Right kidney (tissue), 1 donor: ENCODE results near the gene NTN1.

Experiments used
- DNase-seq: peaks from one replicate; pipeline ENCODE4 v3.0.0-alpha.2; 2016

Gene NTN1

DNA sequence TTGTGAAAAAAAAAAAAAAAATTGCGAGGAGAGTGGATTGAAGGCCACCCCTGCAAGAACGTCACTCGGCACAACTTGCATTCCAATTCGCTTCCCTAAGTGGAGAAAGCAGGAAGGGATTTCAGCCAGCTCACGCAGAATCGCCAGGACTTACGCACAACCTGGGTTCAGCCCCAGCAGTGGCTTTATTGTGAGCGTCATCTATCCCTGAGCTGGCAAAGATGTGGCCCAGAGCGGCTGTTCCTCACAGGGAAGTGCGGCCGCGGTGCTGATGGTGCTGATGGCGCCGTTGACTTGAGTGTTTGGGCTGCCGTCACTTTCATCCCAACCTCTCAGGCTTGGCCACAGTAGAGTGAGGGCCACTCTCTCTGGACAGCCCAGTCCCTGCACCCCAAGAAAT, 197.6 kb downstream of the NTN1 start:
- no peak for DNase-seq

GRCh38 chr17:9219631-9220397, 198.5 kb downstream of the NTN1 start:
- no peak for DNase-seq

DNA sequence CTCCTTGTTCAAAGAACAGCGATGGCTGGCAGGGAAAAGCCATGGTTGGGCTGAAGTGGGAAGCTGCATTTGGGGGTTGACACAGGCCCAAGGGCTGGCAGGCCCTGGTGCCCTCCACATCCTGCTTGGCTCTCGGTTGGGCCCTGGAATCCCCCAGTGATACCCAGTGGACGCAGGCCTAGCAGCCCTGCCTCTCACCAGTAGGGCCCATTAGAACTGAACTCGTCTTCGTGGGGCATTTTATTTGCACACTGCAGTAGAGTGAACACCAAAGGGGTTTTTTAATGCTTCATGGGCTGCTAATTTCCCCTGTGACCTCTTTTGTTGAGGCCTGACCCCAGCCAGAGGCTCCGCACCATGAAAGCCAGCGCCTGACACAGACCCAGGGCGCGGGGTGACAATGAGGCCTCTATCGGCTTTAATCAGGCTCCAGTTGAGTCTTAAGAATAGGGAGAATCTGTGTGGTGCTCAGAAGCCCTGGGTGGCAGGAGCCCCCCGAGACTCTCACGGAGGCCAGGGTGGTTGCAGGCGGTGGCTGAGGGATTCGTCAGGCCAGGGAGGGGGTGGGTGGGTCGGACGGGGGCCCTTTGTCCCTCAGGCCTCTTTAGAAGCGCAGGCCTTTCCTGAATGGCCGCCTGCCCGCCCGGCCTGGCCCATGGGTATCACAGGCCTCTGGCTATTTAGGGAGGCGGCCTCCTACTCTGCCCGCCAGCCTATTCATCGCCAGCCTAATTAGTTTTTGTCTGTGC, 199.3 kb downstream of the NTN1 start:
- DNase-seq, result no peak

DNA sequence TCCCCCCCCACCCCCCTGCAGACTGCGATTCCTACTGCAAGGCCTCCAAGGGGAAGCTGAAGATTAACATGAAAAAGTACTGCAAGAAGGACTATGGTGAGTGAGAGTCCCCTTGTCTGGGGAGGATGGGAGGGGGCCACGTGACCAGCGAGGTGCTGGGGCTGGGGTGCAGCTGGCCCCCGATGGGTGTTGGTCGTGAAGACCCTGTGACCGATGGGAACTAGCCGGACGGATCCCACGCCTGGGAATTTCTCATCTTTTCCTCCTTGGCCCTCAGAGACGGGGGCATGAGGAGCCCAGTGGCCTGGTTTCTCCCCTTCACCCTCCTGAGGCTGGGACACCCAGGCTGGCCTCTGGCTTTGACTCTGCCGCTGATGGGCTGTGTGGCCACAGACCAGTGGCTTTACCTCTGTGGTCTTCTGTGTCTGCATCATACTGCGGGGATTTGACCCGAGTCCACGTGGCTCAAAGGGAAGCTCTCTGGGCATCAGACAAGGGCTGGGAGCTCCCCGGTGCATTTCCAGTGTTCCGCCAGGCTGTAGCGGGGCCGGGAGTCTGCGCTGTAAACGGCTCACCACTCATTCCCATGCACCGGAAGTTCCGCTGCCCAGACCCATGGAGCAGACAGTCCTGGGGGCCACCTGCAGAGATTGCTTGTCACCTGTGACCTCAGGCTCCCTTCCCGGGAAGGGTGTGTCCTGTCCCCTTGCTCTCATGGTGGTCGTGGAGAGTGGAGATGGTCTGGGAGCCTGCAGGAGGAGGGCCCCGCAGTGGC, 200.0 kb downstream of the NTN1 start:
- DNase-seq, result no peak

DNA sequence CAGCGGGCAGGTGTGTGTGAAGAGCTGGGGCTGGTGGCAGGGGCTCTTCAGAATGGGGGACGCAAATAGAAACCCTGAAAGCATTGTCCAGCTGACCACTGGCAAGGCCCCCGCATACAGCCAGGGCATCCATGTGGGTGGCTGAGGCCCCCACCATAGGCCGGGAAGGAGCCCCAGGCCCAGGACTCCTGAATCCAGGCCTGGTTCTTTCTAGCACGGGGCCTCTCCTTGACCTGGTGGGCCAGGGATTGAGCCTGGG, 200.5 kb downstream of the NTN1 start:
- DNase-seq, result no peak

DNA sequence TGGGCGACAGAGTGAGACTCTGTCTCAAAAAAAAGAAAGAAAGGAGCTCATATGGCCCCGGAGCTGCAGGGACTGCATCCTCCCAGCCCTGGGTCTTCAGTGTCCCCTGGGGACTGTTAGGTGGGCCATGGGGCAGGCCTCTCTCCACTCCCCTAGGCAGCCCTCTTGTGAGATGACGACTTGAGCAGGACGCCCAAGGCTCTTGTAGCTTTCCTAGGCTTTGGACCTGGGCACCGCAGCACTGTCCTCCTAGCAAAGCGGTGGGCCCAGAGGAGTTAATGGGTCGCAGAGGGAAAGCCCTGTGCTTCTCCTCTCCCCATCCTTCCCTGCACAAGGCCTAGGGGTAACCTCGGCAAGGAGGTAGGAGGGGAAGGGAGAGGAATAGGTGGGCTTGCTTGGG, 202.2 kb downstream of the NTN1 start:
- no peak for DNase-seq

DNA sequence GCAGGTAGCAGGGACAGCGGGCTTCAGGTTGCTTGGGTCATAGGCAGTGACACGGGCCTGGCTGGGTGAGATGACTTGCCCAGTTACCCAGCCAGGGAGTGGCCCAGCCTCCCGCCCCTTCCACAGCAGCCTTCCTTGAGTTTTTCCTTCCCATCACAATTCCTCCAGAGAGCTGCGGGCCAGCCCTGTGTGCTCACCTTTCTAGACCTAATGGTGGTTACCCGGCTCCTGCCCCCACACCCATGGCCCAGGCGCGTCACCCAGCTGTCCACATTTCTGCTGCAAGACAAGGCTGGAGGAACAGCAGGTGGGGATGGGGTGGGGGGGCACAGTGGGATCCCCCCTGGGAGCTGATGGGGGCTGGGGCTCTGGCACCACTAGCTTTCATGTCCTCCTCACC, 203.2 kb downstream of the NTN1 start:
- no peak for DNase-seq

GRCh38 chr17:9225305-9226101, 204.2 kb downstream of the NTN1 start:
- DNase-seq, result no peak

GRCh38 chr17:9226130-9226793, 205.0 kb downstream of the NTN1 start:
- no peak for DNase-seq

- DNase-seq, result no peak
Measured at GRCh38 chr17:9226794-9227135, 205.5 kb downstream of the NTN1 start.

DNA sequence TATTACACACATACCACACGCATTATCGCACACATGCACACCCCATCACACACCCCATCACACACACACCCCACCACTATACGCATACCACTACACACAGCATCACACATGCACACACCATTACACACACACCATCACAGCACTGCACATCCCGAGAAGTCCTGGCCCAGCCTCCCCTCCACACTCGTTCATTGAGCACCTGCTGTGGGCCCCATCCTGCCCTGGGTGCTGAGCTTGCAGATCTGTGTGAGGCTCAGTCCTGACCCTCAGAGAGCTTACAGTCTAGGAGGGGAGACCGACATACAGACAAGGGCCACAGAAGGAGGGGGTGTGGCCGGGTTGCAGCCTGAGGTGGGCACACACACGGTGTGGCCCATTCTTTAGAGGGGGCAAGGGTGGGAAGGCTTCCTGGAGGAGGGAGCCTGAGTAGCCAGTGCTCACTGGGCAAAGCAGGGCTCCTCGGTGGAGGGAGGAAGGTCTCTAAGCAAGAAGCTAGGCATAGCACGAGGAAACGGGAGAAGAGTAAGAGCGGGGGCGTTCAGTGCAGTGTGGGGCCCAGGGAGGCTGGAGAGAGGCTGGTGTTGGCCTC, 206.6 kb downstream of the NTN1 start:
- no peak for DNase-seq

DNA sequence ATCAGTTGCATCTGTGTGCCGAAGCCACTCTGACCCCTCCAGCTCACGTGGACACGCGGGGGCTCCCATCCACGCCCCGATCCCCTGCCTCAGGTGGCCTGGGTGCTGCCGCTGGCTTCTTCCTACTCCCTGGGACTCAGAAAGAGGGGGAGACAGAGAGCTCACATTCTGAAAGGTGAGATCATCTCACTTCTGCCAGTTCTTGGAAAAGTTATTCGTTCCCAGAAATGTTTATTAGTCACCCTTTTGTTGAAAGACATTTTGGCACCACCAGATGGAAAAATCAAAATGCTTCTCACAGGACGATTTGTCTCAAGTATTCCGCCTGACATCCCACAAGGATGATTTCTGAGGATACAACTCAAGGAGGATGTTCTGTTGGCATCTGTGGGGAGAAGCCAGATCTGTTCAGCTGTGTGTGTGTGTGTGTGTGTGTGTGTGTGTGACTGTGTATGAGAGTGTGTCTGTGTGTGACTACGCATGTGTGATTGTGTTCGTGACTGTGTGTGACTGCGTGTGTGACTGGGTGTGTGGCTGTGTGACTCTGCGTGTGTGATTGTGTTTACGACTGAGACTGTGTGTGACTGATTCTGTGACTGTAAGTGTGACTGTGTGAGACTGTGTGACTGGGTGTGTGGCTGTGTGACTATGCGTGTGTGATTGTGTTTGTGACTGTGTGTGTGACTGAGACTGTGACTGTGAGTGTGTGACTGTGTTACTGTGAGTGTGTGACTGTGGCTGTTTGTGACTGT, 207.3 kb downstream of the NTN1 start:
- no peak for DNase-seq

DNA sequence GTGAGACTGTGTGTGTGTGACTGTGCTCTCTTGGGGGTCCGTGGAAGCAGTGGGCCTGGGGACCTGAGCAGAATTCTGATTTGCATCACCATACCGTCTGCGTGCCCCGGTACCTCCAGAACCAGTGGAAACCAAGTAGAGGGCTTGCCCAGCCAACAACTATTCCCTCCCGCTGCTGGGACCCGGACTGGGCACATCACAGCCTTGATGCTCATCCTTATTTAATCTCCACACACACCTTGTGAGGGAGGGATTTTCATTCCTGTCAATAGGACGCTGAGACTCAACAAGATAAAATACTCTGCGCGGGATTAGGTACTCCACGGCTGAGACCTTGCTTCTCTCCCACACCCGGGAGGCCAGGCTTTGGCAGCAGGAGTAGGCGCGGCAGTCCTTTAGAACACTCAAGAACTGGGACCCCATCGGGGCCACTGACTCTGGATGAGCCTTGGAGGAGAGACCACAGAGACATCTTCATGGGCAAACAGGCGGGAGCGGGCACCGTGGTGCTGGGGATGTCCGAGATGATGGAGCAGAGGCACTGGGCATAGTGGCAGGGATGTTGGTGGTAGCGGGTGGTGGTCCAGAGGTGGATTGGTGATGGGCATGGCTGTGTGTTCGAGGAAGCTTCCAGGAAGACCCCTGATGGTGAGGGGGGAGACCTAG, 208.0 kb downstream of the NTN1 start:
- DNase-seq, result no peak

DNA sequence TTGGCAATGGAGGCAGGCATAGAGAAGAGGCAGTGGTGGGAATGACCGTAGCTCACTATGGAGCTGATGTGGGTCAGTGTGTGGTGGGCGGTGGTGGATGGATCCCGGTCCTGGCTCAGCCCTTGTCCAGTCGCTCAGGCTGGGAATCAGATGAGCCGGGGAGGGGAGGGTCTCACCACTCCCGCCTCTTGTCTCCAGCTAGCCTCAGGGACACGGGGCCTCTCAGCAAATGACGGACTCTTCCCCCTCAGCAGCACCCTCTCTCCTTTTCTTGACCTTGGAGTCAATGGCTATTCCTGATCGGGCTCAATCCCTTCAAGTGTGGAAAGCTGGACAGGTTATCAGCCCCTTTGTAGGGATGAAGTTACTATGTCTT, 208.5 kb downstream of the NTN1 start:
- DNase-seq, result no peak

DNA sequence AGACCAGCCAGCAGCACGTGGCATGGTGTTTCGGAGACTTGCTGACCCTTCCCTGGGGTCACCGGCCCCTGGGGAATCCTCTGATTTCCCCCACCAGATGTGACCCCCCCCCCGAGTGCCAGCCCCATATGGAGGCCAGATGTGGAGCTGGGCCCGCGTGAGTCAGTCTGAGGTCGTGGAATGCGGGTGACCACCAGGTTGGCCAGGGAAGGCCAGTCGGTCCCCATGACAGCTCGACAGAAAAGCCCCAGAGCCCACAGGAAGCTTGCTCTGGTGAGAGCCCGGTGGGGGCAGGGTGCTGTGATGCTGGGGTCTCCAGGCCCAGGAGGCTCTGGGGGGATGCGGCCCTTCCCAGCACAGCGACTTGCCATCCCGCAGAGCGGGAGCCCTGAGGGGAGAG, 209.0 kb downstream of the NTN1 start:
- DNase-seq, result no peak

GRCh38 chr17:9230861-9231260, 209.6 kb downstream of the NTN1 start:
- no peak for DNase-seq

GRCh38 chr17:9231449-9232154, 210.3 kb downstream of the NTN1 start:
- no peak for DNase-seq

GRCh38 chr17:9232155-9232475, 210.8 kb downstream of the NTN1 start:
- DNase-seq, result no peak

GRCh38 chr17:9232591-9233270, 211.4 kb downstream of the NTN1 start:
- DNase-seq, result peak; percentile 69

DNA sequence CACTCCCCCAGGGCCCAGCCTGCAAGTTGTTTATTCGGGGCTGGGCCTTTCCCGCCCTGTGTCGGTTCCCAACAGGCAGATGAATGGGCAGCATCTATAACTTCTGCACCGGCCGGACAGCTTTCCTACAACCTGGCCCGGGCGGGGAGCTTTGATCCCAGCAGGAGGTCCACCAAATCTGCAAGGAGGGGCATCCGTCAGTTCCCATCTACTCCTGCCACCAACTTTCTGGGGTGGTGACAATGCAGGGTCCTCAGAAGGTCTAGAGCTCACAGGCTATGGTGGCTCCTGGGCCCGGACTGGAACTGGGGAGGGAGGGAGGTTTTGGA, 211.9 kb downstream of the NTN1 start:
- DNase-seq, result no peak
